Hepatocyte (in vitro differentiated cells): ENCODE measurements around the gene TNFRSF4.

Experiments used
- EZH2 ChIP-seq: fragments of 200-600 bp; sonication (generic); IDR thresholded peaks from 2 replicates; pipeline ENCODE4 v1.6.1; 2016; ENCODE audit warnings: antibody characterized with exemption, mild to moderate bottlenecking, borderline replicate concordance
- TF ChIP-seq, protein P1 (sequence below): fragments of 200-600 bp; sonication (generic); IDR thresholded peaks from 2 replicates; pipeline ENCODE4 v1.5.1; 2016; ENCODE audit warnings: antibody characterized with exemption, mild to moderate bottlenecking; ENCODE audit not compliant: poor library complexity

- TF ChIP-seq, protein P1, sequence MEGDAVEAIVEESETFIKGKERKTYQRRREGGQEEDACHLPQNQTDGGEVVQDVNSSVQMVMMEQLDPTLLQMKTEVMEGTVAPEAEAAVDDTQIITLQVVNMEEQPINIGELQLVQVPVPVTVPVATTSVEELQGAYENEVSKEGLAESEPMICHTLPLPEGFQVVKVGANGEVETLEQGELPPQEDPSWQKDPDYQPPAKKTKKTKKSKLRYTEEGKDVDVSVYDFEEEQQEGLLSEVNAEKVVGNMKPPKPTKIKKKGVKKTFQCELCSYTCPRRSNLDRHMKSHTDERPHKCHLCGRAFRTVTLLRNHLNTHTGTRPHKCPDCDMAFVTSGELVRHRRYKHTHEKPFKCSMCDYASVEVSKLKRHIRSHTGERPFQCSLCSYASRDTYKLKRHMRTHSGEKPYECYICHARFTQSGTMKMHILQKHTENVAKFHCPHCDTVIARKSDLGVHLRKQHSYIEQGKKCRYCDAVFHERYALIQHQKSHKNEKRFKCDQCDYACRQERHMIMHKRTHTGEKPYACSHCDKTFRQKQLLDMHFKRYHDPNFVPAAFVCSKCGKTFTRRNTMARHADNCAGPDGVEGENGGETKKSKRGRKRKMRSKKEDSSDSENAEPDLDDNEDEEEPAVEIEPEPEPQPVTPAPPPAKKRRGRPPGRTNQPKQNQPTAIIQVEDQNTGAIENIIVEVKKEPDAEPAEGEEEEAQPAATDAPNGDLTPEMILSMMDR = no peak
- no peak for TF ChIP-seq EZH2
Observed at GRCh38 chr1:1187938-1188337, 26.0 kb downstream of the TNFRSF4 start.
